Measurements from ENCODE around the gene ZBTB17. TPM values are rescaled to one million over a fixed set of nuclear protein-coding genes. Genes with fewer than 3 reads are reported as not detected.

The ZBTB17 gene
- polyA plus RNA-seq (2013, experiment 1 of 2) = 26.5 TPM
- polyA plus RNA-seq (2013, experiment 2 of 2) = 28.4 TPM

DNA sequence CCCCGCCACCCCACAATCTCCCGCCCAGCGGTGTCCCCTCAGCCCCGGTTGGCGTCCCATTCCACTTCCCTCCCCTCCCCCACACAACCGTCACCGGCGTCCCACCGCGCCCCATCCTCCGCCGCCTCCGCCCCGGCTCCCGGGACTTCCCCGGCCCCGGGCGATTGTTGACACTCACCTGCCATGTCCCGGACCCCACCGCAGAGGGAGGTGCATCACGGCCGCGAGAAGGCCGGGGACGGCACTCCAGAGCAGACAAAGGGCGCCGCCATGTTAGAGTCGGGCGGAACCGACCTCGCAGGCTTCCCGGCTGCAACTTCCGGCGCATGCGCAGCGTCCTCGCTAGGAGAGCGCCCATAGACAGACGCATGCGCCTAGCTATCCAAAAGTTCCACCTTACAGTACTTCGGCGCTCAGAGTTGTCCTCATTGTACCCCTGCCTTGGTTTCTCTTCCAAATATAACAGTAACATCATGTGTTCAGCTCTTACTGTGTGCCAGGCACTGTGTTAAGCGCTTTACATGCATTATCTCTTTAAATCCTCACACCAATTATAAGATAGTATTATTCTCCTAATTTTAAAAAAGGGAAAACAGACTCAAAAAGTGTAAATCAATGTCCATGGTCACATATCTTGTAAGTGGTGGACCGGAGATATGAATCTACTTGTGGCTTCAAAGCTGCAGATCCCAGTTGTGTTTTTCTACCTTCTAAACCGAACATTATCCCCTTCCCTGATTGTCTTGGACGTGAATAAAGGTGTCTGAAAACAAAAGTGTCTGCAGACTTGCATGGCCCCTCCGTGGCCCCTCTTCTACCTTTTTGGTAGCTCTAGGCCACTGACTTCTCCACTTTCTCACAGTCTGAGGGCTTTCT, at the start of gene ZBTB17:
TSS of gene ZBTB17 (minus strand) at position 297 of the 876 bp plus-strand sequence. CDS start 27,606 bp downstream, outside the sequence.
- peak within 1 kb of the TSS; percentile 82 for H3K23ac ChIP-seq (ENCODE audit: low read depth, low read length, poor library complexity)
- H3K4me2 ChIP-seq (ENCODE audit: insufficient read depth, low read length, poor library complexity, severe bottlenecking) = peak within 1 kb of the TSS; percentile 72
- H3K14ac ChIP-seq (ENCODE audit: low read length) = peak within 1 kb of the TSS; percentile 77
- H2BK12ac ChIP-seq (ENCODE audit: low read length) = no peak within 1 kb of the TSS
- H3K79me1 ChIP-seq (ENCODE audit: low read depth, low read length) = peaks cover 5% of the 10 kb centered on the region
- peak within 1 kb of the TSS; percentile 85 for H3K9ac ChIP-seq (ENCODE audit: low read depth, low read length, poor library complexity)
- H4K91ac ChIP-seq (ENCODE audit: low read depth, low read length, poor library complexity) = no peak within 1 kb of the TSS
- H2AFZ ChIP-seq (ENCODE audit: low read length) = peak within 1 kb of the TSS; percentile 96
- H3K27me3 ChIP-seq (ENCODE audit: control insufficient read depth in 3 of 3, insufficient read depth in 3 of 3, low read depth in 1 of 3, low read length in 3 of 3) = no peaks in the 10 kb centered on the region
- H3K4me1 ChIP-seq (ENCODE audit: control insufficient read depth in 2 of 2, insufficient read depth in 1 of 2, low read depth in 1 of 2, low read length in 2 of 2) = peaks cover 3 to 7% of the 10 kb centered on the region in 2 donors
- WGBS, 2 donors (ENCODE audit: extremely low coverage in 2 of 2, insufficient read length in 2 of 2, insufficient replicate concordance in 1 of 2) = no CpG with 5 or more reads among the region's 47 CpGs
- peak within 1 kb of the TSS; percentile 95 for H3K18ac ChIP-seq (ENCODE audit: low read length)
- H2BK15ac ChIP-seq (ENCODE audit: low read length) = no peak within 1 kb of the TSS
- peaks cover 0 to 2% of the 10 kb centered on the region in 2 donors for H3K9me3 ChIP-seq (replicated peaks in 1 of 2; ENCODE audit: control insufficient read depth in 2 of 2, insufficient read depth in 1 of 2, low read depth in 1 of 2, low read length in 2 of 2)
- H4K8ac ChIP-seq (ENCODE audit: low read depth, low read length) = no peak within 1 kb of the TSS
- H3K4ac ChIP-seq (ENCODE audit: low read length) = no peak within 1 kb of the TSS
- peaks cover 13 to 23% of the 10 kb centered on the region in 2 donors for H3K36me3 ChIP-seq (replicated peaks in 1 of 2; ENCODE audit: control insufficient read depth in 2 of 2, insufficient read depth in 2 of 2, low read length in 2 of 2)
- no peak within 1 kb of the TSS for H2AK5ac ChIP-seq (ENCODE audit: low read depth, low read length)
- DNase-seq (ENCODE audit: low spot score) = peak; percentile 93
- peak within 1 kb of the TSS; percentile 76 for H3K27ac ChIP-seq (replicated peaks; ENCODE audit: low read length)
- peak within 1 kb of the TSS; percentile 58 for H2BK5ac ChIP-seq (ENCODE audit: low read length)
- H3K4me3 ChIP-seq (ENCODE audit: low read length in 2 of 2) = peak within 1 kb of the TSS; percentile 59 to 93
- H2BK120ac ChIP-seq (ENCODE audit: low read depth, low read length) = no peak within 1 kb of the TSS

DNA sequence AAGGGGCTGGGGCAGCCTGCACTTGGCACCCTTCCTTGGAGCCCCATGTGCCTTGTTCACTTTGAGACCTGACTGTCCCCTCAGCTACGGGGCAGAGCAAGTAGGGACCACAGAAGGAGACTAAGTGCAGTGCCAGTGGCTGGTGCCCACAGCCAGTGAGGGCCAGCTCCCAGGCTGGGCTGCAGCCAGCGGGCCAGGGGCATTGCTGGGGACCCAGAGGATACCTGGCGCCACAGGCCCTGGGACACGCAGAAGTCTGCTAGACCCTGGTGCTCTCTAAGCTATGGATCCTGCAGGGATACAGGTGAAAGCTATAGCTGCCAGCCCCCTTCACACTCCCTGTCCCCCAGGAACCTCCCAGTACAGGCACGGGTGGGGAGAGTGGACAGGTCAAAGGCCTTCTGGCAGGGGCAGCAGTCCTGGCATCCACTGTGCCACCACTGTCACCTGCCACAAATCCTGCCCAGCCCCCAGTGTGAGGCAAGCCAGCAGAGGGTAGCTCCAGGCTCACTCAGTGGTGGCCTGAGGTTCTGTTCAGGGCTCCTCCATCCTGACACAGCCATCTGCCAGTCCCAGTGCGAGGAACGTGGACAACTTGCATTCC, 47.3 kb upstream of the ZBTB17 start:
- Histone ChIP-seq H3K27ac (replicated peaks; ENCODE audit: low read length) (no peak overlapping the region), H2BK12ac (ENCODE audit: low read length) (peak overlapping the region; percentile 22), H2AFZ (ENCODE audit: low read length) (no peak overlapping the region), H3K27me3 (ENCODE audit: control insufficient read depth in 3 of 3, insufficient read depth in 3 of 3, low read depth in 1 of 3, low read length in 3 of 3) (peaks cover 0 to 75% (median 0%) of the 10 kb centered on the region in 3 experiments), H4K8ac (ENCODE audit: low read depth, low read length) (no peak overlapping the region), H3K9ac (ENCODE audit: low read depth, low read length, poor library complexity) (no peak overlapping the region), H3K4me3 (ENCODE audit: low read length in 2 of 2) (no peak overlapping the region), H2AK5ac (ENCODE audit: low read depth, low read length) (peak overlapping the region; percentile 6), H2BK120ac (ENCODE audit: low read depth, low read length) (no peak overlapping the region), H3K4me2 (ENCODE audit: insufficient read depth, low read length, poor library complexity, severe bottlenecking) (no peak overlapping the region), H2BK15ac (ENCODE audit: low read length) (peak overlapping the region; percentile 87), H3K4me1 (ENCODE audit: control insufficient read depth in 2 of 2, insufficient read depth in 1 of 2, low read depth in 1 of 2, low read length in 2 of 2) (peaks cover 10 to 11% of the 10 kb centered on the region in 2 donors), H3K79me1 (ENCODE audit: low read depth, low read length) (no peaks in the 10 kb centered on the region), H2BK5ac (ENCODE audit: low read length) (no peak overlapping the region), H3K9me3 (replicated peaks in 1 of 2; ENCODE audit: control insufficient read depth in 2 of 2, insufficient read depth in 1 of 2, low read depth in 1 of 2, low read length in 2 of 2) (no peaks in the 10 kb centered on the region), H3K14ac (ENCODE audit: low read length) (peak overlapping the region; percentile 90), H3K36me3 (replicated peaks in 1 of 2; ENCODE audit: control insufficient read depth in 2 of 2, insufficient read depth in 2 of 2, low read length in 2 of 2) (no peaks in the 10 kb centered on the region), H3K4ac (ENCODE audit: low read length) (no peak overlapping the region), H3K23ac (ENCODE audit: low read depth, low read length, poor library complexity) (no peak overlapping the region), H4K91ac (ENCODE audit: low read depth, low read length, poor library complexity) (peak overlapping the region; percentile 24), H3K18ac (ENCODE audit: low read length) (peak overlapping the region; percentile 44)
- DNase-seq (ENCODE audit: low spot score) = no peak
- WGBS, 2 donors (ENCODE audit: extremely low coverage in 2 of 2, insufficient read length in 2 of 2, insufficient replicate concordance in 1 of 2) = no CpG with 5 or more reads among the region's 7 CpGs

DNA sequence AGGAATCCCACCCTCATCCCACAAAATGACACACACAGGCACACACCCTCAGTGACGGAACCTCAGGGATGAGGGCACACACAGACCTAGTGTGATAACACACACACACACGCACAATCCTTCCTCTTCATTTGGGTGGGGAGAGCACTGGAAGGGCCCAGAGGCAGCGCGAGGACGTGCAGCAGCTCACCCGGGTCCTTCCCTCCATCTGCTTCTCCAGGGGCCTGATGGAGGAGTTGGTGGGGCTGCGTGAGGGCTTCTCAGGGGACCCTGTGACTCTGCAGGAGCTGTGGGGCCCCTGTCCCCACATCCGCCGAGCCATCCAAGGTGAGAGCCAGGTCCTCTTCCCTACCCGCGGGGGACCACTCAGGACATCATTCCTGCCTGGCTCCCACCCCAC, 46.5 kb upstream of the ZBTB17 start:
- peak overlapping the region; percentile 94 for H2BK15ac ChIP-seq (ENCODE audit: low read length)
- H3K27me3 ChIP-seq (ENCODE audit: control insufficient read depth in 3 of 3, insufficient read depth in 3 of 3, low read depth in 1 of 3, low read length in 3 of 3) = peaks cover 0 to 77% (median 0%) of the 10 kb centered on the region in 3 experiments
- H3K4ac ChIP-seq (ENCODE audit: low read length) = no peak overlapping the region
- H2BK120ac ChIP-seq (ENCODE audit: low read depth, low read length) = no peak overlapping the region
- H3K4me3 ChIP-seq (ENCODE audit: low read length in 2 of 2) = no peak overlapping the region
- H3K4me2 ChIP-seq (ENCODE audit: insufficient read depth, low read length, poor library complexity, severe bottlenecking) = no peak overlapping the region
- H3K79me1 ChIP-seq (ENCODE audit: low read depth, low read length) = no peaks in the 10 kb centered on the region
- no peak overlapping the region for H3K27ac ChIP-seq (replicated peaks; ENCODE audit: low read length)
- WGBS, 2 donors (ENCODE audit: extremely low coverage in 2 of 2, insufficient read length in 2 of 2, insufficient replicate concordance in 1 of 2) = no CpG with 5 or more reads among the region's 11 CpGs
- no peak overlapping the region for H2AK5ac ChIP-seq (ENCODE audit: low read depth, low read length)
- H3K14ac ChIP-seq (ENCODE audit: low read length) = no peak overlapping the region
- H2AFZ ChIP-seq (ENCODE audit: low read length) = no peak overlapping the region
- no peak overlapping the region for H4K91ac ChIP-seq (ENCODE audit: low read depth, low read length, poor library complexity)
- H2BK5ac ChIP-seq (ENCODE audit: low read length) = no peak overlapping the region
- no peaks in the 10 kb centered on the region for H3K36me3 ChIP-seq (replicated peaks in 1 of 2; ENCODE audit: control insufficient read depth in 2 of 2, insufficient read depth in 2 of 2, low read length in 2 of 2)
- peak overlapping the region; percentile 73 for H3K23ac ChIP-seq (ENCODE audit: low read depth, low read length, poor library complexity)
- no peak overlapping the region for H4K8ac ChIP-seq (ENCODE audit: low read depth, low read length)
- DNase-seq (ENCODE audit: low spot score) = no peak
- H3K18ac ChIP-seq (ENCODE audit: low read length) = peak overlapping the region; percentile 64
- peak overlapping the region; percentile 30 for H3K9ac ChIP-seq (ENCODE audit: low read depth, low read length, poor library complexity)
- no peaks in the 10 kb centered on the region for H3K9me3 ChIP-seq (replicated peaks in 1 of 2; ENCODE audit: control insufficient read depth in 2 of 2, insufficient read depth in 1 of 2, low read depth in 1 of 2, low read length in 2 of 2)
- H3K4me1 ChIP-seq (ENCODE audit: control insufficient read depth in 2 of 2, insufficient read depth in 1 of 2, low read depth in 1 of 2, low read length in 2 of 2) = peaks cover 14 to 17% of the 10 kb centered on the region in 2 donors
- H2BK12ac ChIP-seq (ENCODE audit: low read length) = no peak overlapping the region

GRCh38 chr1:16021681-16022080, 45.8 kb upstream of the ZBTB17 start, which contains the start of gene CLCNKA:
Gene CLCNKA, plus strand, starts transcription at chr1:16022036. Its CDS starts 584 bp downstream, at chr1:16022620.
- no CpG with 5 or more reads among the region's 6 CpGs for WGBS, 2 donors (ENCODE audit: extremely low coverage in 2 of 2, insufficient read length in 2 of 2, insufficient replicate concordance in 1 of 2)
- Histone ChIP-seq H3K14ac (ENCODE audit: low read length) (no peak within 1 kb of the TSS), H3K4me2 (ENCODE audit: insufficient read depth, low read length, poor library complexity, severe bottlenecking) (peak within 1 kb of the TSS; percentile 14), H2BK5ac (ENCODE audit: low read length) (no peak within 1 kb of the TSS), H3K18ac (ENCODE audit: low read length) (peak within 1 kb of the TSS; percentile 64), H3K4me3 (ENCODE audit: low read length in 2 of 2) (no peak within 1 kb of the TSS), H4K8ac (ENCODE audit: low read depth, low read length) (no peak within 1 kb of the TSS), H3K27ac (replicated peaks; ENCODE audit: low read length) (no peak within 1 kb of the TSS), H3K27me3 (ENCODE audit: control insufficient read depth in 3 of 3, insufficient read depth in 3 of 3, low read depth in 1 of 3, low read length in 3 of 3) (peaks cover 0 to 81% (median 0%) of the 10 kb centered on the region in 3 experiments), H3K9ac (ENCODE audit: low read depth, low read length, poor library complexity) (peak within 1 kb of the TSS; percentile 30), H2BK15ac (ENCODE audit: low read length) (peak within 1 kb of the TSS; percentile 94), H3K4ac (ENCODE audit: low read length) (no peak within 1 kb of the TSS), H3K36me3 (replicated peaks in 1 of 2; ENCODE audit: control insufficient read depth in 2 of 2, insufficient read depth in 2 of 2, low read length in 2 of 2) (no peaks in the 10 kb centered on the region), H2AFZ (ENCODE audit: low read length) (no peak within 1 kb of the TSS), H4K91ac (ENCODE audit: low read depth, low read length, poor library complexity) (no peak within 1 kb of the TSS), H3K9me3 (replicated peaks in 1 of 2; ENCODE audit: control insufficient read depth in 2 of 2, insufficient read depth in 1 of 2, low read depth in 1 of 2, low read length in 2 of 2) (no peaks in the 10 kb centered on the region), H2BK12ac (ENCODE audit: low read length) (no peak within 1 kb of the TSS), H3K23ac (ENCODE audit: low read depth, low read length, poor library complexity) (peak within 1 kb of the TSS; percentile 73), H2AK5ac (ENCODE audit: low read depth, low read length) (no peak within 1 kb of the TSS), H2BK120ac (ENCODE audit: low read depth, low read length) (no peak within 1 kb of the TSS), H3K4me1 (ENCODE audit: control insufficient read depth in 2 of 2, insufficient read depth in 1 of 2, low read depth in 1 of 2, low read length in 2 of 2) (peaks cover 9 to 14% of the 10 kb centered on the region in 2 donors), H3K79me1 (ENCODE audit: low read depth, low read length) (no peaks in the 10 kb centered on the region)
- DNase-seq (ENCODE audit: low spot score) = no peak

Data from neuronal stem cell (in vitro differentiated cells).